HAP-1 (cell line): ENCODE data around the gene CACNA2D2.

Experiments
- DNase-seq, 2 experiments: peaks; one replicate each; pipeline ENCODE4 v3.0.0-alpha.2; 2016 to 2020; ENCODE audit warnings: low spot score in 2 of 2
- H3K27me3 ChIP-seq: fragments of 250-450 bp; sonication (Bioruptor Pico); 2 replicates; pipeline ENCODE4 v1.5.1; 2020; ENCODE audit warnings: low read depth, mild to moderate bottlenecking, moderate library complexity
- H3K36me3 ChIP-seq: fragments of 250-450 bp; sonication (Bioruptor Pico); replicated peaks from 2 replicates; pipeline ENCODE4 v1.5.1; 2020; ENCODE audit warnings: mild to moderate bottlenecking
- H3K4me1 ChIP-seq: fragments of 250-450 bp; sonication (Bioruptor Pico); 2 replicates; pipeline ENCODE4 v1.5.1; 2020; ENCODE audit warnings: mild to moderate bottlenecking
- H3K4me3 ChIP-seq: fragments of 250-450 bp; sonication (Bioruptor Pico); 2 replicates; pipeline ENCODE4 v1.5.1; 2020; ENCODE audit warnings: mild to moderate bottlenecking, moderate library complexity
- H3K9me3 ChIP-seq: fragments of 250-450 bp; sonication (Bioruptor Pico); 2 replicates; pipeline ENCODE4 v1.5.1; 2020; ENCODE audit warnings: mild to moderate bottlenecking, moderate library complexity
- in situ Hi-C: fragments of 300-500 bp; cut with MboI; formaldehyde crosslinking; loops from 3 replicates; pipeline ENCODE4 v1.14.3; 2020; ENCODE audit warnings: low sequenced_read_pairs, inconsistent platforms, mixed read lengths

CACNA2D2 gene

DNA sequence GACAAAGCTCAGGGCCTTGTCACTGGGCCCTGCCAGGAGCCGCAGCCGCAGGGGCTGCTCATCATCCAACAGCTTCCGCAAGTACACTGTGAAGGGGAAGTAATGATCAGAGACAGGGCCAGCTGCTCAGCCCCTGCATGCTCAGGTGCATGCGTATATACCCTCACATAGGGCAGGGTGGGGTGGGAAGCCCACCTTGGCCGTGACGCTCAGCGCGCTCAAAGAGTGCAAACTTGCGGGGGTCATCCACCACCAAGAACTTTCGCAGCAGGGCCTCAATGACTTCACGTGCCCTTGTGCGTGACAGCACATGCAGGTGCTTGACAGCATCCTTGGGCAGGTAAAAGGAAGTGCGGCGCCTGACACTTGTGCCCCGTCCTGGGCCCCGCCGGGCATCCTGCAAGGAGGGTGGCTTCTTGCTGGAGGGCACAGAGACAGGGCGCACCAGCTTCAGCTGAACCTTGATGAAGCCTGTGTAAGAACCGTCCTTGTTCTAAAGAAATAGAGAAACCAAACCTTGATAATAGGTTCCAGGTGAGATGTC, 172.0 kb downstream of the CACNA2D2 start:
- in situ Hi-C loops = no loop called here
- no peaks in the 10 kb centered on the region for H3K9me3 ChIP-seq
- peaks cover 47% of the 10 kb centered on the region for H3K36me3 ChIP-seq
- H3K4me3 ChIP-seq = no peak overlapping the region
- no peaks in the 10 kb centered on the region for H3K27me3 ChIP-seq
- H3K4me1 ChIP-seq = peaks cover 18% of the 10 kb centered on the region
- no peak for DNase-seq

DNA sequence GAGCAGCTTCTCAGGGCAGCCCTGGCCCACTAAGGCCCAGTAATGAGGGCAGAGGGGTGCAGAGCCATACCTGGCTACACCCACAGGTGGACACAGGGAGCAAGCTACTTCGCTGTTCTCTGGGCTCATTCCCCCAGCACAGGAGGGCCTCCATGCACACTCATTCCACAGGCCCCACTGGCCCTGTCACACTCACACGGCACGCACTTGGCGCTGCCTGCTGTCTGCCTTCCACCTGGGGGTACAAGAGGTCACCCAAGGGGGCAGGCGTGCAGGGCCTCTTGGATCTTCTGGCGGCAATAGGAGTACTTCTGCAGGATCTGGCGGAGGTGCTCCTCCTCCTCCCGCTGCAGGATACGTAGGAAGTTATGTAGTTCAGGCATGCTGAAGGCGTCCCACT, 173.1 kb downstream of the CACNA2D2 start:
- in situ Hi-C loops = no loop called here
- Histone ChIP-seq H3K27me3 (no peaks in the 10 kb centered on the region), H3K4me3 (no peak overlapping the region), H3K36me3 (peaks cover 42% of the 10 kb centered on the region), H3K9me3 (no peaks in the 10 kb centered on the region), H3K4me1 (peaks cover 11% of the 10 kb centered on the region)
- no peak for DNase-seq

DNA sequence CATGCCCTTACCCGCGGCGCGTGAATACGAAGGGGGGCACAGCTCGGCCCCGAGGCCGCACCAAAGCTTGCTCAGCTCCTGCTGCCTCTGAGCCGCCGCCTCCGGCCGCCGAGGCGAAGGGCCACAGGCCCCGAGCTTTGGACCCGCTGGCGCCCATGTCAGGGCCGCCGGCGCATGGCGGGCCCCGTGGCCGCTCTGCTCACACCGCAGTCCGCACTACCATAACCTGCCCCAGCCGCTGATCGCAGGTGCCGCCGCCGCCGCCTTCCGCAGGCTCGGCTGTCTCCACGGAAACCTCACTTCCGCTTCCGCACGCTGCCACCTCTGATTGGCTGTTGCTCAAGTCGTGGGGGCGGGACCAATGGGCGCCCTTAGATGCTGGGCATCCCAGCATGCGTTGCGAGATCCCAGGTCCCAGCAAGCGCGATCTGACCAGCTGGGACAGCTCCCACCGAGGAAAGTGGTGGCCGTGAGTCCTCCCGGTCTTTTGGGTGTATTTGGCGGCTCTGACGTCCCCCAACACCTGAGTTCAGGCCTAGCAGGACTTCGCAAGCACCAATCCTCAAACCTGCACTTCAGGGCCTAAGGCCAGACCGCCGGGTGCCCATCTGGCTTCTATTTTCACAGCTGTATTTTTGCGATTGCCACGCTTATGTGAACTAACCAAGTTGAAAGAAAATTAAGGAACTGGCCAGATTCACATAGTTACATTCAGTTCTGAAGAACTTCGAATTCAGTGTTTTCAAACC, 175.3 kb downstream of the CACNA2D2 start, which contains the start of gene TUSC2:
Gene TUSC2, minus strand, starts transcription at position 281 of the 749 bp plus-strand sequence. Its CDS starts 124 bp downstream, at position 157.
- Histone ChIP-seq H3K4me3 (peak within 1 kb of the TSS; percentile 70), H3K27me3 (no peaks in the 10 kb centered on the region), H3K9me3 (no peaks in the 10 kb centered on the region), H3K36me3 (peaks cover 41% of the 10 kb centered on the region), H3K4me1 (peaks cover 6% of the 10 kb centered on the region)
- in situ Hi-C loops = loop anchor here (5.0 kb wide), 1 partner anchor 36 kb away; the partner anchor contains the start of gene IFRD2
- peak; percentile 97 to 98 for DNase-seq

DNA sequence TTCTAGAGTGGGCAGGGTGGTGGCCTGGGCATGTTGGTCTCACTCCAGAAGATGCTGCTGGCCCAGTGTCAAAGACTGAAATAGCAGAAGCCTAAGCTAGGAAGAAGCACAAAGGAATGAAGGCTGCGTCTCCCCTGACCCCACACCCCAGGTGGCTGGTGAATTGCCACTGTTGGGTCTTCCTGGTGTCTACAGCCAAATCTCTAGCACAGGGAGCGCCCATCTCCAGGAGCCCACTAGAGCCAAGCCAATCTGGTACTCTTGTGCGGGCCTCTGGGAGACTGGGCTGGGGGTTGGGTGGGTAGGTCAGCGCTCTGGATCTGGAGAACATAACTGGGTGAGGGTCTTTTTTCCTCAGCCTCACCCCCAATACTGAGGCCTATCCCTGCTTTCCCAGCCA, 176.3 kb downstream of the CACNA2D2 start:
- Histone ChIP-seq H3K4me1 (peaks cover 6% of the 10 kb centered on the region), H3K9me3 (no peaks in the 10 kb centered on the region), H3K27me3 (no peaks in the 10 kb centered on the region), H3K36me3 (peaks cover 37% of the 10 kb centered on the region), H3K4me3 (peak overlapping the region; percentile 70)
- DNase-seq = no peak
- in situ Hi-C loops = loop anchor here (5.0 kb wide), 1 partner anchor 35 kb away; the partner anchor contains the start of gene IFRD2

DNA sequence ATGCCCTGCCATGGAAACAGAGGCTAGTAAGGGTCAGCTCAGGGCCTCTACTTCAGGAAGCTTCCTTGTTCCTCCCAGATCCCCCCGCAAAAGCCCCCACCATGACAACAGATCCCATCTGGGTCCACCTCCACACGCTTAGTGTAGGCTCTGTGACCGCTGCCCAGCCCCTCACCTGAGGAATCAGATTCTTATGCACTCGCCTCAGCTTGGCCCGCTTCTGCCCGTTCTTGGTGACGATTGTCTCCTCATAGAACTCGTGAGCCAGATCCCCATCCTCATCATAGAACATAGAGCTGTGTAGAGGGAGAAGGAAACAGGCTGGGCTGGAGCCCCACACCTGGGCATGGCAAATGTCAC, 177.3 kb downstream of the CACNA2D2 start:
- Histone ChIP-seq H3K4me3 (no peak overlapping the region), H3K4me1 (peaks cover 11% of the 10 kb centered on the region), H3K9me3 (no peaks in the 10 kb centered on the region), H3K27me3 (no peaks in the 10 kb centered on the region), H3K36me3 (peaks cover 28% of the 10 kb centered on the region)
- DNase-seq = no peak
- in situ Hi-C loops = loop anchor here (5.0 kb wide), 1 partner anchor 34 kb away; the partner anchor contains the start of gene IFRD2

DNA sequence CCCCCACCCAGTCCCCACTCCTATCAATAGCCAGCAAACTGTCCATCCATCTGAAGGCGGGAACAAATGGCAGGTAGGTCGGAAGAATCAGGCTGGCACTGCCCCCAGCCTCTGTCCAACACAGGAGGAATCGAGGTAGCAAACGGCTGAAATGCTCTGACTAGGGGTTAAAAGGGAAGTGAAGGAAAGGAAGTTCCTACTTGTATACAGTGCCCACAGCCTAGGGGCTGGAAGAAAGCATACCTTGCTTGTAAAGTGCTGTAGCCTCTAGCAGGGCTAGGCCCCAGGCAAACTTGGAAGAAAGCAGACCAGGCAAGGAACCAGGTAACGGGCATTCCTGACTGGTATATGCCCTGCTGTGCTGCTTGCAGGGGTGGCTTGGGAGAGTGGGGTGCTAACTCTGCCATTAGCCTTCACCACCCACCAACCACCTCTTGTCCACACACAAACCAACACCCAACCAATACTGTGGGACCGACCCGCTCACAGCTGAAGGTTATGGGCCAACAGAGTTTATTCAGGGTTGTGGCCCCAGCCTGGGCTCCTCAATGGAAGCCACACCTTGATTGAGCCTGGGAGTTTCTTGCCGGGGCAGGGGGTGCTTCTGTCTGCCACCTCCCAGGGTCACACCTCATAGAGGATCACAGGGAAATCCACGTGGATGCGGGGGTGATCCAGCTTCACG, 177.8 kb downstream of the CACNA2D2 start:
- in situ Hi-C loops = loop anchor here (5.0 kb wide), 1 partner anchor 33 kb away; the partner anchor contains the start of gene IFRD2
- DNase-seq = no peak
- peaks cover 24% of the 10 kb centered on the region for H3K36me3 ChIP-seq
- H3K27me3 ChIP-seq = no peaks in the 10 kb centered on the region
- H3K4me1 ChIP-seq = peaks cover 11% of the 10 kb centered on the region
- no peaks in the 10 kb centered on the region for H3K9me3 ChIP-seq
- H3K4me3 ChIP-seq = no peak overlapping the region

DNA sequence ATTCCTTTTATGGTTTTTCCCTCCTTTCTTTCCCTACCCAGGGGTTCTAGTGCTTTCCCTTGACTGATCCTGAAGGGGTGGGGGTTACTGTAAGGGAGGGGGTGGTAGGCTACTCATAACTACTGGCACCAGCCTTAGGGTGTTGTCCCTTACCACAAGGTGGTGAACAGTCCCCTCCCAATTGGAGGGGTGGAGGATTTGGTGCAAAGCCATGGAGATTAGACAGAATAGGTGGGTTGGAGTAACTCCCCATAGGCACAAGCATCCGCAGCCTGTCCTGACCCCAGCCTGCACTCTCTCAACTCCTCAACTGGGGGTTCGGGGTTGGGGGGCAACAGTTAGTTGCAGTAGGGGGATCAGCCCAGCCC, 178.3 kb downstream of the CACNA2D2 start:
- no peak overlapping the region for H3K4me3 ChIP-seq
- no peaks in the 10 kb centered on the region for H3K9me3 ChIP-seq
- DNase-seq = no peak
- H3K27me3 ChIP-seq = no peaks in the 10 kb centered on the region
- in situ Hi-C loops = loop anchor here (5.0 kb wide), 1 partner anchor 33 kb away; the partner anchor contains the start of gene IFRD2
- peaks cover 15% of the 10 kb centered on the region for H3K4me1 ChIP-seq
- peaks cover 23% of the 10 kb centered on the region for H3K36me3 ChIP-seq

DNA sequence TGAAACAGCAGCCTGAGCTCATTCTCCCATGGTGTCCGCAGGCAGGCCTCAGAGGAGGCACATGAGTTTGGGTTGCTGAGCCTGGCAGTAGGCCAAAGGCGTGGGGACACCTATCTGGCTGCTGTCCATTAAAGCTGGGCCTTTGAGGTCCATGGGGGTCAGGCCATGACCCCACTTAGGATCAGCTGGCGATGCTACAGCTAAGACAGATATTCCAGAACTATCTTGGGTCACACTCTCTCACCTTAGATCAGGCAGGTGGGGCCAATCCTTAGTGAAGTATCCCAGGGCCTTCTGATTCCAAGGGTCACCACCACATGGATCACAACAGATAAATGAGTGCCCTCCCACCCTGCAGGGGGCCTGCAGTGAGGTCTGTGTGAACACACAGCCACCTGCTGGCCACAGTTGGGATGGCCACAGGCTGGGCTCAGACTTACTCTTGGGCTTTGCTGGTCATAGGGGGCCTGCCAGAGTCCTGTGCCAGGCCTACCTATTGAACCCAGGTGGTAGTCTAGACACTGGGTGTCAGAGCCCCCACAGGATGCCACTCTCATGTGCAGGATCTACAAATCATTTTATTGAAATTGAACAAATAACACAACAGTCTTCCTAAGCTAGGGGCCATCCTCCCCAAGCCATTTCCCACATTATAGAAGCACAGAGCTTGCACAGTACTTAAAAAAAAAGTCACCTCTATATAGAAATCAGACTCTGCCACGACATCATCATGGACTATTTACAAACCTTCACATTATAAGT, 178.9 kb downstream of the CACNA2D2 start:
- peaks cover 16% of the 10 kb centered on the region for H3K4me1 ChIP-seq
- H3K27me3 ChIP-seq = no peaks in the 10 kb centered on the region
- in situ Hi-C loops = loop anchor here (5.0 kb wide), 1 partner anchor 32 kb away; the partner anchor contains the start of gene IFRD2
- no peaks in the 10 kb centered on the region for H3K9me3 ChIP-seq
- DNase-seq = peak; percentile 49 to 87
- H3K4me3 ChIP-seq = no peak overlapping the region
- H3K36me3 ChIP-seq = peaks cover 21% of the 10 kb centered on the region

DNA sequence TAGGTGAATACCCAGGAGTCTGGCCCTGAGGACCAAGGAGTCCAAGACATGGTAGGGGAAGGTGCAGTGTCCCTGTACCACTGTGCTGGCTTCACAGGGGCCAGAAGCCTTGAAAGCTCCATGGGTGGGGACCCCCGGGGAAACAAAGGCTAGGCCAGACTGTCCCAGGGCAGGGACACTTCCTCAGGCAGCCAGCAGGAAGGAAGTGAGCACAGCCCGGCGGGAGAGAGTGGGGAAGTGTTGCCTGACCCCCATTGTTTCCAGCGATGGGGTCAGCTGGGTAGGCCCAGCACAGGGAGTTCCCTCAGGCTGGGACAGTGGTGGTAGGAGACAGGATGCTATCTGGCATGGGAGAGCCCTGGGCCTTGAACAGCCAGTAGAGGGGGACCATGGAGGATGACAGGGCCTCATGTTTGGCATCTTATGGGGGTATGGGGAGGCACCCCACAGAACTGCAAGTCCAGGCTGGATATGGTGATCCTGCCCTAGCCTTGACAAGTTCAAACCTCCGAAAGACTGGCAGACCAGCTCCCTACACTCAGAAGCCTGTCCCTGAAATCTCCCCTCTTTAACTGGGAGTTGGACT, 179.7 kb downstream of the CACNA2D2 start:
- in situ Hi-C loops = no loop called here
- H3K4me1 ChIP-seq = peaks cover 16% of the 10 kb centered on the region
- no peaks in the 10 kb centered on the region for H3K9me3 ChIP-seq
- H3K36me3 ChIP-seq = peaks cover 26% of the 10 kb centered on the region
- H3K27me3 ChIP-seq = no peaks in the 10 kb centered on the region
- no peak overlapping the region for H3K4me3 ChIP-seq
- DNase-seq = no peak

DNA sequence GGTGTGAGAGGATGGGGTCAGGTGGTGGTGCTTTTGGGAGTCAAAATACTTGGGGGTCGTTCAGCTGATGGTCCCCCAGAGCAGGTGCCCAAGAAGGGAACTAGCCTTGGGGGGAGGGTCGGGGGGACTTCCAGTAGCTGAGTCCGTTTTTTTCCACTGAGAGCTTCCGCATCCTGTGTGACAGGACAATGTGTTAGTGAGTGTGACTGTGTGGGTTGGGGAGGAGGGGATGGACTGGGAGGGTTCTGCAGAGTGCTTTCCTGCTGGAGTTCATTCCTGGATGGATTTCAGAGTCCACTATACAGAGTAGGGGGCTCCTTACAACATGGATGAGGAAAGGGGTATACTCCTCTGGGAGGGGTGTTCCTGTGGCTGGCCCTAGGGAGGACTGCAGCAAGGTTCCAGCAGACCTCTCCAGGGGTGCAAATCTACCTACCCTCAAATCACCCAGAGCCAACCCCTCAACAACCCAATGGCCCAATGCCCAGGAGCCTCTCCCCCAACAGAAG, 180.3 kb downstream of the CACNA2D2 start:
- in situ Hi-C loops = no loop called here
- no peak overlapping the region for H3K4me3 ChIP-seq
- DNase-seq = no peak
- H3K36me3 ChIP-seq = peaks cover 32% of the 10 kb centered on the region
- no peaks in the 10 kb centered on the region for H3K27me3 ChIP-seq
- no peaks in the 10 kb centered on the region for H3K9me3 ChIP-seq
- H3K4me1 ChIP-seq = peaks cover 16% of the 10 kb centered on the region

DNA sequence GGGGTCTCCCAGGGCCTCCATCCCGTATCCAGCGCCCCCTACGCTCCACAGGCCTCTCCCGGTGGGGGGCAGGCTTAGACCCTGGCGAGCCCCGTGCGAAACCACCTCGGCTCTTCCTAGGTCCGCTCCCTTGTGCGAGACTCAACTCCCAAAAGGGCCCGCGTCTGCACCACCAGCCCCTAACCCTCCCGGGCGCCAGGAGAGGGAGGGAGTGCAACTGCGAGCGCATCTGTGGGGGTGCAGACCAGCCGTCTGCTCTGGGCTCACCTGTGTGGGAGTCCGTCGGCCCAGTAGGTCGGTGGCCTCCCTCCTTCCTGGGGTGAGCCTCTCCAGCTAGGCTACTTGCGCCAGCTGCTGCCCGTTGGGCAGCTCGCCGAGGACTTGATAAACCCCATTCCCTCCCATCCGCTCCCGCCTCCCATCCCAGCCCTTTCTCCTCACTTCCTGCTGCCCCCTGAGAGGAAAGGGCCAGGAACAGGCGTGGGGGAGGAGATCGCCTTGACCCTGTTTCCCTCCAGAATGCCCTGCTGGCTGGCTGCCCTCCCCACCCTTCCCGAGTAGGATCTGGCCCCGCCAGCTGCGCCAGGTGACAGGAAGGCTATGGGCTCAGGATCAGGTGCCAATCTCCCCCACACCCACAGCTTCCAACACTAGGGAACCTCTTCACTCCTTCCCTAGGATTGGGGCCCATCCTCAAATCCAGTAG, 180.9 kb downstream of the CACNA2D2 start, which contains the start of gene HYAL2:
Gene HYAL2, minus strand, starts transcription at position 360 of the 706 bp plus-strand sequence. CDS start 2,256 bp downstream, outside the sequence.
- Histone ChIP-seq H3K4me3 (peak within 1 kb of the TSS; percentile 63), H3K36me3 (peaks cover 36% of the 10 kb centered on the region), H3K27me3 (no peaks in the 10 kb centered on the region), H3K4me1 (peaks cover 16% of the 10 kb centered on the region), H3K9me3 (no peaks in the 10 kb centered on the region)
- DNase-seq = no peak
- in situ Hi-C loops = no loop called here

DNA sequence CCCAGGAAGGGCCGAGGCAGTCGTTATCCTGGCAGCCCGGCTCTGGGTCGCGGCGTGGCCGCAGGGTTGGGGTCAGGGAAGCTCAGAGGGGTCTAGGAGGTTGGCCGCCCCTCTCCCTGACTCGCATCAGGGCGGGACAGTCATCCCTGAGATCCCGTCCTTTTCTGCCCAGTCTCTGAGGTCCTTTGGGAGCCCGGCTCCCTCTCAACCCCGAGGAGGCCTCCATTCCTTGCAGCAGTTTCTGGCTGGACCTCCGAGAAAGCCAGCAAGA, 181.4 kb downstream of the CACNA2D2 start:
- DNase-seq = no peak
- in situ Hi-C loops = no loop called here
- H3K4me3 ChIP-seq = peak overlapping the region; percentile 63
- H3K27me3 ChIP-seq = no peaks in the 10 kb centered on the region
- H3K9me3 ChIP-seq = no peaks in the 10 kb centered on the region
- H3K4me1 ChIP-seq = peaks cover 13% of the 10 kb centered on the region
- H3K36me3 ChIP-seq = peaks cover 41% of the 10 kb centered on the region
